A549 (cell line): ENCODE results near the gene HMG20A. TPM values are rescaled to one million over a fixed set of nuclear protein-coding genes. Genes with fewer than 3 reads are reported as not detected.

ENCODE experiments used
- ATAC-seq, 2 experiments: fragments of 200-7000 bp in 1 of 2; fragments of >200 bp in 1 of 2; cut with Nextera tagmentation in 1 of 2; cut with Tn5 transposase in 1 of 2; 3 replicates each; pipeline versions ENCODE4 v1.8.0 to v1.9.1; 2018 to 2020; ENCODE audit warnings: mild to moderate bottlenecking in 1 of 2, moderate library complexity in 1 of 2
- CTCF ChIA-PET: fragments of 300-600 bp; sonication (Branson Sonifier 250); formaldehyde crosslinking; extraction: SDS; loops from one replicate; lab custom pipeline; 2021; ENCODE audit warnings: antibody characterized with exemption, inconsistent platforms; lab: Yijun Ruan, JAX
- POLR2A ChIA-PET: fragments of 350-600 bp; formaldehyde crosslinking; extraction: SDS; loops from one replicate; lab custom pipeline; 2021; ENCODE audit warnings: antibody characterized with exemption, inconsistent platforms; lab: Yijun Ruan, JAX
- DNase-seq, 2 experiments: peaks; one replicate each; pipeline versions ENCODE4 v3.0.0 to v3.0.0-alpha.2; 2011 to 2016; ENCODE audit warnings: low read depth in 1 of 2, low spot score in 1 of 2
- FAIRE-seq: peaks from 2 replicates; lab custom pipeline; 2011; peaks lifted over from hg19 to GRCh38; lab: Jason Lieb, UNC
- H3K27ac ChIP-seq, 2 experiments: fragments of >200 bp; sonication (Bioruptor Twin); formaldehyde crosslinking; 3 replicates each; pipeline ENCODE4 v1.5.1; 2016 to 2017
- H3K4me1 ChIP-seq: fragments of >200 bp; sonication (Bioruptor Twin); formaldehyde crosslinking; 3 replicates; pipeline ENCODE4 v1.6.1; 2016
- H3K4me2 ChIP-seq: fragments of >200 bp; sonication (Bioruptor Twin); formaldehyde crosslinking; 3 replicates; pipeline ENCODE4 v1.6.1; 2016
- H3K4me3 ChIP-seq: fragments of >200 bp; sonication (Bioruptor Twin); formaldehyde crosslinking; 3 replicates; pipeline ENCODE4 v1.5.1; 2016
- H3K9me3 ChIP-seq: fragments of >200 bp; sonication (Bioruptor Twin); formaldehyde crosslinking; 3 replicates; pipeline ENCODE4 v1.6.1; 2016
- CHD2 ChIP-seq: fragments of 150-350 bp; IDR thresholded peaks from 2 replicates; pipeline ENCODE4 v1.6.1; 2014; ENCODE audit warnings: low read length; ENCODE audit not compliant: partially characterized antibody
- FOSB ChIP-seq: fragments of 250-450 bp; sonication (Bioruptor Pico); IDR thresholded peaks from 2 replicates; pipeline ENCODE4 v1.5.0; 2020; ENCODE audit warnings: mild to moderate bottlenecking, moderate library complexity
- HDAC2 ChIP-seq: fragments of 200-600 bp; sonication (generic); IDR thresholded peaks from 2 replicates; pipeline ENCODE4 v1.6.1; 2016
- HEYL ChIP-seq: fragments of 250-450 bp; sonication (Bioruptor Pico); IDR thresholded peaks from 2 replicates; pipeline ENCODE4 v1.8.0; 2021; ENCODE audit warnings: mild to moderate bottlenecking, moderate library complexity
- JUN ChIP-seq, 2 experiments: fragments of >200 bp; sonication (Bioruptor Twin); formaldehyde crosslinking; IDR thresholded peaks; 2 replicates in 1 of 2; 3 replicates in 1 of 2; pipeline ENCODE4 v1.6.1; 2016 to 2017
- MAFK ChIP-seq: fragments of 450-650 bp; IDR thresholded peaks from 2 replicates; pipeline ENCODE4 v1.6.1; 2014; ENCODE audit not compliant: partially characterized antibody
- NFE2L2 ChIP-seq: fragments of 150-350 bp; conservative IDR thresholded peaks from 2 replicates; pipeline ENCODE4 v1.6.1; 2014; ENCODE audit warnings: low read length
- NPAS2 ChIP-seq: fragments of 250-450 bp; sonication (Bioruptor Pico); IDR thresholded peaks from 2 replicates; pipeline ENCODE4 v1.8.0; 2022; ENCODE audit warnings: mild to moderate bottlenecking, moderate library complexity, borderline replicate concordance
- RCOR1 ChIP-seq: fragments of 150-350 bp; IDR thresholded peaks from 2 replicates; pipeline ENCODE4 v1.6.1; 2014; ENCODE audit warnings: antibody characterized with exemption, low read length, low read depth
- RFX5 ChIP-seq: fragments of 450-650 bp; IDR thresholded peaks from 2 replicates; pipeline ENCODE4 v1.7.1; 2014; ENCODE audit warnings: antibody characterized with exemption, mild to moderate bottlenecking, moderate library complexity
- RNF2 ChIP-seq: fragments of 200-600 bp; sonication (generic); IDR thresholded peaks from 2 replicates; pipeline ENCODE4 v1.6.1; 2016; ENCODE audit warnings: low read depth, mild to moderate bottlenecking, antibody characterized with exemption, moderate library complexity, borderline replicate concordance
- SMC3 ChIP-seq: fragments of >200 bp; sonication (Bioruptor Twin); formaldehyde crosslinking; IDR thresholded peaks from 3 replicates; pipeline ENCODE4 v1.6.1; 2018; ENCODE audit warnings: inconsistent platforms
- SREBF2 ChIP-seq: fragments of 450-650 bp; IDR thresholded peaks from 2 replicates; pipeline ENCODE4 v1.6.1; 2014; ENCODE audit warnings: mild to moderate bottlenecking, moderate library complexity
- ZC3H11A ChIP-seq: fragments of 450-650 bp; IDR thresholded peaks from 2 replicates; pipeline ENCODE4 v1.6.1; 2014; ENCODE audit warnings: antibody characterized with exemption, mild to moderate bottlenecking
- ZSCAN20 ChIP-seq: fragments of 250-450 bp; sonication (Bioruptor Pico); IDR thresholded peaks from 2 replicates; pipeline ENCODE4 v1.8.0; 2022; ENCODE audit warnings: mild to moderate bottlenecking, moderate library complexity
- WGBS: methylation state at CpG from one replicate; pipeline ENCODE4 v1.1.6; 2017; ENCODE audit errors: missing lambda C conversion rate; 5-methylcytosine and 5-hydroxymethylcytosine counted together
- polyA plus RNA-seq, 4 experiments: library from polyadenylated mRNA; depleted of rRNA in 3 of 4; stranded (reverse); fragments of >200 nt; fragmentation: RNase III in 1 of 4; extraction: RNeasy Plus Mini Kit Qiagen cat#74134 plus additional on column Dnase treatment in 1 of 4; gene quantifications; 2 replicates in 3 of 4; 3 replicates in 1 of 4; pipeline ENCODE4 v1.2.3, GENCODE V29; 2011 to 2017
- TF ChIP-seq, protein P1 (sequence below): fragments of 250-450 bp; sonication (Bioruptor Pico); IDR thresholded peaks from 2 replicates; pipeline ENCODE4 v1.5.0; 2021; ENCODE audit warnings: mild to moderate bottlenecking, moderate library complexity, borderline replicate concordance
- TF ChIP-seq, protein P2 (sequence below): fragments of 200-600 bp; sonication (generic); IDR thresholded peaks from 2 replicates; pipeline ENCODE4 v1.6.1; 2016; ENCODE audit warnings: antibody characterized with exemption, mild to moderate bottlenecking, moderate library complexity
- TF ChIP-seq, protein P3 (sequence below): fragments of 150-350 bp; IDR thresholded peaks from 2 replicates; pipeline ENCODE4 v1.6.1; 2014; ENCODE audit warnings: low read depth, mild to moderate bottlenecking, low read length

The HMG20A gene
- polyA plus RNA-seq, 2 of the 4 experiments (the other 2 are of a cell fraction) = 29.5 to 85.1 TPM

DNA sequence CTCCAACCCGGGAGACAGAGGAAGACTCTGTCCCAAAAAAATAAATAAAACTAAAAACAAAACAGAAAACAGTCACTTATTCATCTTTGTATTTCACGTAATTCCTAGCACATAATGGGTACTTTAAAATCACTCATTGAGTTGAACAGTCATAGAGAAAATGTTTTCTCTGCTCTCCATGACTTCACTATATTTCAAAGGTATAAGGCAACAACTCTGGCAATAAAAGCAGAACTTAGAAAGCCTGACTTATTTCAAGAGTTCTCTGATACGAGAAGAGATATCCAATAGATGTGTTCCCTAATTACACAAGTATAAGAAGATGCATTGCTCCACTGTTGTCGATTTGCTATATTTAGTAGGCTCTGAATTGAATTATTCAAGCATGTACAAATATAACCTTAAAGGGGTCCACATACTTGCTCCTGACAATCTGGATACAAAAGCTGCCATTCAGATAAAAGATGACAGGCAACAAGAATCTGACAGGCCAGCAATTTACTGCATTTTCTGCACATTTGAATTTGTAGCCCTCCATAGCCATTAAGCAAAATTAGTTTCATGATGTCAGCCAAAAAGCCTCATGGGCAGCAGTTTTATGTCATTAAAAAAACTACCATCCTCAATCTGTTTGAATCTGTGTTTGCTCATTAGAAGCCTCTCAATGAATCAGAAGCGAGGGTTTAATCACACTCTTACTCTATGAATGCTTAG lies 48.7 kb upstream of the HMG20A start:
- Histone ChIP-seq H3K9me3 (no peaks in the 10 kb centered on the region), H3K4me3 (no peak overlapping the region), H3K4me2 (no peak overlapping the region), H3K4me1 (no peaks in the 10 kb centered on the region), H3K27ac (no peak overlapping the region)
- CTCF ChIA-PET = no interaction called here
- FAIRE-seq = peak; percentile 61
- no peak for ATAC-seq
- no peak for DNase-seq
- TF ChIP-seq RCOR1 = no peak
- no peak for TF ChIP-seq SREBF2
- TF ChIP-seq NPAS2 (CRISPR knock-in tag) = no peak
- no peak for TF ChIP-seq RNF2
- TF ChIP-seq, protein P1, sequence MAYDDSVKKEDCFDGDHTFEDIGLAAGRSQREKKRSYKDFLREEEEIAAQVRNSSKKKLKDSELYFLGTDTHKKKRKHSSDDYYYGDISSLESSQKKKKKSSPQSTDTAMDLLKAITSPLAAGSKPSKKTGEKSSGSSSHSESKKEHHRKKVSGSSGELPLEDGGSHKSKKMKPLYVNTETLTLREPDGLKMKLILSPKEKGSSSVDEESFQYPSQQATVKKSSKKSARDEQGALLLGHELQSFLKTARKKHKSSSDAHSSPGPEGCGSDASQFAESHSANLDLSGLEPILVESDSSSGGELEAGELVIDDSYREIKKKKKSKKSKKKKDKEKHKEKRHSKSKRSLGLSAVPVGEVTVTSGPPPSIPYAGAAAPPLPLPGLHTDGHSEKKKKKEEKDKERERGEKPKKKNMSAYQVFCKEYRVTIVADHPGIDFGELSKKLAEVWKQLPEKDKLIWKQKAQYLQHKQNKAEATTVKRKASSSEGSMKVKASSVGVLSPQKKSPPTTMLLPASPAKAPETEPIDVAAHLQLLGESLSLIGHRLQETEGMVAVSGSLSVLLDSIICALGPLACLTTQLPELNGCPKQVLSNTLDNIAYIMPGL = no peak
- TF ChIP-seq, protein P2, sequence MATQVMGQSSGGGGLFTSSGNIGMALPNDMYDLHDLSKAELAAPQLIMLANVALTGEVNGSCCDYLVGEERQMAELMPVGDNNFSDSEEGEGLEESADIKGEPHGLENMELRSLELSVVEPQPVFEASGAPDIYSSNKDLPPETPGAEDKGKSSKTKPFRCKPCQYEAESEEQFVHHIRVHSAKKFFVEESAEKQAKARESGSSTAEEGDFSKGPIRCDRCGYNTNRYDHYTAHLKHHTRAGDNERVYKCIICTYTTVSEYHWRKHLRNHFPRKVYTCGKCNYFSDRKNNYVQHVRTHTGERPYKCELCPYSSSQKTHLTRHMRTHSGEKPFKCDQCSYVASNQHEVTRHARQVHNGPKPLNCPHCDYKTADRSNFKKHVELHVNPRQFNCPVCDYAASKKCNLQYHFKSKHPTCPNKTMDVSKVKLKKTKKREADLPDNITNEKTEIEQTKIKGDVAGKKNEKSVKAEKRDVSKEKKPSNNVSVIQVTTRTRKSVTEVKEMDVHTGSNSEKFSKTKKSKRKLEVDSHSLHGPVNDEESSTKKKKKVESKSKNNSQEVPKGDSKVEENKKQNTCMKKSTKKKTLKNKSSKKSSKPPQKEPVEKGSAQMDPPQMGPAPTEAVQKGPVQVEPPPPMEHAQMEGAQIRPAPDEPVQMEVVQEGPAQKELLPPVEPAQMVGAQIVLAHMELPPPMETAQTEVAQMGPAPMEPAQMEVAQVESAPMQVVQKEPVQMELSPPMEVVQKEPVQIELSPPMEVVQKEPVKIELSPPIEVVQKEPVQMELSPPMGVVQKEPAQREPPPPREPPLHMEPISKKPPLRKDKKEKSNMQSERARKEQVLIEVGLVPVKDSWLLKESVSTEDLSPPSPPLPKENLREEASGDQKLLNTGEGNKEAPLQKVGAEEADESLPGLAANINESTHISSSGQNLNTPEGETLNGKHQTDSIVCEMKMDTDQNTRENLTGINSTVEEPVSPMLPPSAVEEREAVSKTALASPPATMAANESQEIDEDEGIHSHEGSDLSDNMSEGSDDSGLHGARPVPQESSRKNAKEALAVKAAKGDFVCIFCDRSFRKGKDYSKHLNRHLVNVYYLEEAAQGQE = no peak
- no peak for TF ChIP-seq HDAC2
- TF ChIP-seq HEYL (CRISPR knock-in tag) = no peak
- TF ChIP-seq, protein P3, sequence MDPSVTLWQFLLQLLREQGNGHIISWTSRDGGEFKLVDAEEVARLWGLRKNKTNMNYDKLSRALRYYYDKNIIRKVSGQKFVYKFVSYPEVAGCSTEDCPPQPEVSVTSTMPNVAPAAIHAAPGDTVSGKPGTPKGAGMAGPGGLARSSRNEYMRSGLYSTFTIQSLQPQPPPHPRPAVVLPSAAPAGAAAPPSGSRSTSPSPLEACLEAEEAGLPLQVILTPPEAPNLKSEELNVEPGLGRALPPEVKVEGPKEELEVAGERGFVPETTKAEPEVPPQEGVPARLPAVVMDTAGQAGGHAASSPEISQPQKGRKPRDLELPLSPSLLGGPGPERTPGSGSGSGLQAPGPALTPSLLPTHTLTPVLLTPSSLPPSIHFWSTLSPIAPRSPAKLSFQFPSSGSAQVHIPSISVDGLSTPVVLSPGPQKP = no peak
- TF ChIP-seq SMC3 = no peak
- no peak for TF ChIP-seq JUN (IDR thresholded peaks at IDR 0.05)
- TF ChIP-seq CHD2 = no peak
- no peak for TF ChIP-seq RFX5
- WGBS = 84% methylated on average over 5 of the region's 5 CpGs
- POLR2A ChIA-PET = no interaction called here

DNA sequence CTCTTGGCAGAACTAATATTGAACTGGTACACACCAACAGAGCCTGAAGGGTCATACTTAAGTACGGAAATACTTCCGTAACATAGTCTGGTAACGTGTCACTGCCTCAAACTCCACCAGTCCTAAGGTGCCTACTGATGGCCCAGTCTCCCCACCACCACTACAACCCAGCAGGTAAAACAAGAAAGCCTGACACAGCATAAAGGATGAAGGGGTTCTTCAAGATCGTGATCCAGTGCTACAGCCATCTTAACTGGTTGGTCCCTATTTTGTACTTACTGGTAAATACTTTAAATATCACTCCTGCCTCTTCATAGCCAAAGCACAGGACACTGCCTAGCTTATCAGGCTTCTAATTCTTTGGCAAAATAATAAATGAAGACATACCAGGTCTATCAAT lies 47.2 kb upstream of the HMG20A start:
- POLR2A ChIA-PET = no interaction called here
- 56% methylated on average over 4 of the region's 4 CpGs for WGBS
- Histone ChIP-seq H3K4me1 (no peaks in the 10 kb centered on the region), H3K9me3 (no peaks in the 10 kb centered on the region)
- no peak for TF ChIP-seq ZSCAN20 (CRISPR knock-in tag)
- peak; percentile 52 for TF ChIP-seq MAFK
- no peak for TF ChIP-seq NFE2L2
- no peak for TF ChIP-seq ZC3H11A
- TF ChIP-seq FOSB (CRISPR knock-in tag) = no peak
- TF ChIP-seq, all 56 proteins: peak for 1
- Histone ChIP-seq H3K4me2 (no peak overlapping the region), H3K4me3 (no peak overlapping the region), H3K27ac (no peak overlapping the region)
- CTCF ChIA-PET = no interaction called here
- FAIRE-seq = no peak
- no peak for ATAC-seq
- DNase-seq = no peak
